Cardiac muscle cell (in vitro differentiated cells and primary cell): ENCODE results near the gene TUBA4B. TPM values are rescaled to one million over a fixed set of nuclear protein-coding genes. Genes with fewer than 3 reads are reported as not detected.

Source experiments
- DNase-seq, 2 donors: peaks; one replicate each; pipeline versions ENCODE4 v3.0.0 to v3.0.0-alpha.2; 2010 to 2017; ENCODE audit warnings: low read depth in 1 of 2, low spot score in 1 of 2
- H3K27ac ChIP-seq: fragments of 200-600 bp; sonication (generic); 2 replicates; pipeline ENCODE4 v1.5.1; 2016
- H3K27me3 ChIP-seq: fragments of 200-600 bp; sonication (generic); 2 replicates; pipeline ENCODE4 v1.6.0; 2016; ENCODE audit warnings: control low read depth
- H3K36me3 ChIP-seq: fragments of 200-600 bp; sonication (generic); 2 replicates; pipeline ENCODE4 v1.5.1; 2016; ENCODE audit warnings: control low read depth
- H3K4me1 ChIP-seq: fragments of 200-600 bp; sonication (generic); 2 replicates; pipeline ENCODE4 v1.8.1; 2017; ENCODE audit warnings: low read depth, mild to moderate bottlenecking, mixed run types
- H3K4me3 ChIP-seq: fragments of 200-600 bp; sonication (generic); 2 replicates; pipeline ENCODE4 v1.5.1; 2016; ENCODE audit warnings: mild to moderate bottlenecking
- H3K9me3 ChIP-seq: fragments of 200-600 bp; sonication (generic); 2 replicates; pipeline ENCODE4 v1.5.1; 2017; ENCODE audit warnings: low read depth, mild to moderate bottlenecking, control low read depth
- CTCF ChIP-seq: IDR thresholded peaks from 2 replicates; pipeline ENCODE4 v1.5.1; 2012; ENCODE audit warnings: low read depth, mild to moderate bottlenecking, low read length
- polyA plus RNA-seq: library from polyadenylated mRNA; unstranded; fragments of >200 nt; fragmentation: Nextera tagmentation; extraction: Ambion mirVana; gene quantifications from 2 replicates; pipeline ENCODE4 v1.2.1, GENCODE V29; 2016
- total RNA-seq: library from RNA; depleted of rRNA; stranded (reverse); fragments of >200 nt; gene quantifications from 2 replicates; pipeline ENCODE4 v1.2.3, GENCODE V29; 2016

Gene TUBA4B
- total and polyA plus RNA-seq, 2 experiments from 2014 or later = not detected

GRCh38 chr2:219215871-219216534, 37.0 kb upstream of the TUBA4B start:
- H3K27ac ChIP-seq = no peak overlapping the region
- H3K9me3 ChIP-seq = no peaks in the 10 kb centered on the region
- TF ChIP-seq CTCF = no peak
- peaks cover 12% of the 10 kb centered on the region for H3K4me1 ChIP-seq
- H3K36me3 ChIP-seq = peaks cover 13% of the 10 kb centered on the region
- no peak overlapping the region for H3K4me3 ChIP-seq
- no peak for DNase-seq
- no peaks in the 10 kb centered on the region for H3K27me3 ChIP-seq

- no peaks in the 10 kb centered on the region for H3K27me3 ChIP-seq
- peaks cover 12% of the 10 kb centered on the region for H3K4me1 ChIP-seq
- H3K9me3 ChIP-seq = no peaks in the 10 kb centered on the region
- TF ChIP-seq CTCF = no peak
- H3K27ac ChIP-seq = no peak overlapping the region
- H3K36me3 ChIP-seq = peaks cover 18% of the 10 kb centered on the region
- no peak for DNase-seq
- H3K4me3 ChIP-seq = no peak overlapping the region
Measured at GRCh38 chr2:219216535-219216915, 36.5 kb upstream of the TUBA4B start.

- peaks cover 12% of the 10 kb centered on the region for H3K4me1 ChIP-seq
- peak overlapping the region; percentile 34 for H3K4me3 ChIP-seq
- peak overlapping the region; percentile 80 for H3K27ac ChIP-seq
- peak; percentile 81 to 90 for DNase-seq
- H3K27me3 ChIP-seq = no peaks in the 10 kb centered on the region
- H3K9me3 ChIP-seq = no peaks in the 10 kb centered on the region
- H3K36me3 ChIP-seq = peaks cover 33% of the 10 kb centered on the region
- no peak for TF ChIP-seq CTCF
Measured at GRCh38 chr2:219218217-219218731, 34.8 kb upstream of the TUBA4B start.

- TF ChIP-seq CTCF = no peak
- peaks cover 40% of the 10 kb centered on the region for H3K36me3 ChIP-seq
- peak within 1 kb of the TSS; percentile 80 for H3K27ac ChIP-seq
- H3K4me1 ChIP-seq = peaks cover 12% of the 10 kb centered on the region
- H3K27me3 ChIP-seq = no peaks in the 10 kb centered on the region
- no peaks in the 10 kb centered on the region for H3K9me3 ChIP-seq
- peak; percentile 93 to 98 for DNase-seq
- peak within 1 kb of the TSS; percentile 34 for H3K4me3 ChIP-seq
Measured at GRCh38 chr2:219218732-219219701, 34.0 kb upstream of the TUBA4B start, which contains the start of gene ABCB6. TSS of gene ABCB6 (minus strand) at chr2:219218958. CDS start at chr2:219218673, 285 bp downstream.

GRCh38 chr2:219219784-219220532, 33.1 kb upstream of the TUBA4B start:
- Histone ChIP-seq H3K9me3 (no peaks in the 10 kb centered on the region), H3K36me3 (peaks cover 50% of the 10 kb centered on the region), H3K27ac (no peak overlapping the region), H3K4me3 (no peak overlapping the region), H3K4me1 (peaks cover 12% of the 10 kb centered on the region), H3K27me3 (no peaks in the 10 kb centered on the region)
- no peak for TF ChIP-seq CTCF
- DNase-seq = no peak
